HG03108 (cell line): ENCODE data around the gene IMPDH1.

Experiments
- ATAC-seq: cut with Tn5 transposase; IDR thresholded peaks from one replicate; pipeline ENCODE4 v1.9.1; 2021; ENCODE audit warnings: moderate library complexity; ENCODE audit not compliant: unreplicated experiment

Gene IMPDH1

GRCh38 chr7:128389618-128390329 lies 20.0 kb downstream of the IMPDH1 start:
- ATAC-seq: no peak

- ATAC-seq: no peak
Observed at GRCh38 chr7:128389085-128389617, 20.6 kb downstream of the IMPDH1 start.

- no peak for ATAC-seq
Observed at GRCh38 chr7:128388145-128388485, 21.7 kb downstream of the IMPDH1 start.

DNA sequence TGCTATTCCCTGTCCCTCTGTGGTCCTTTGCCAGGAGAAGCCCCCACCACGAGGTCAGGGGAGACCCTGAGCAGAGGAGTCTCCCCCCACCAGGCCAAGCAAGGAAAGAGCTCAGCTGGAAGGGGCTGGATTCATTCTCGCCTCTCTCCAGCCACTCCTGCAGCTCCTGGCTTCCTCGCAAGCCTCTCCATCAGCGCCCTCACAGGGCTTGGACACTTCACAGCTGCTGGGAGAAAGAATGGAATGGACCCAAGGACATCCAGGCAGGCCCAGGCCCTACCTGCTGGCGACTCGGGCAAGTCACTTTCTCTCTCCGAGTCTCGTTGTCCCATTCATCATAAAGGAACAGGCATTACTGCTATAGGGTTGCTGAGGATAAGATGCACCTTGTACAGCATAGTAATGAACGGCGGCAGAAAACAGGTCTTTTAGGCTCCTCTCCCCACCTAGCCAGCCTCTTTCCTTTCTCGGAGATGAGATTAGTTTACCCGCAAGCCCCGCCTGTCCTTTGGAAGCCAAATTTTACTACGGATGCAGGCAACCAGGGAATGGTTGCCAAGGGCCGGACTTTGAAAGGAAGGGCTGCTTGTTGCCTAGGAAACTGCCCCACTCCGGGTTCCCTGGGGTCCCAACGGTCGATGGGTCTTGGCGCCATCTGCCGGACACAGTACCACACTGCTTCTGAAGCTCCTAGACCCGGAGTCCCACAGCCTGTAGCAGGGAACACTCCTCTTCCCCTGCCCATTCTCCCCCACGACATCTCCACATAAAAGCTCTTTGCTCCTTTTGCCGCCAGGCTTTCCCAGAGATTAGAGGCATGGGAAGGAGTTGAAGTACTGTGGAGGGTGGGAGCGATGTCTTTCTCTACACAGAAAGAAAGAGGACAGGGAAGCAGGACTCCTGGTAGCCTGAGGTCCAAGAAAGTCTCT lies 22.3 kb downstream of the IMPDH1 start:
- peak; percentile 57 for ATAC-seq

DNA sequence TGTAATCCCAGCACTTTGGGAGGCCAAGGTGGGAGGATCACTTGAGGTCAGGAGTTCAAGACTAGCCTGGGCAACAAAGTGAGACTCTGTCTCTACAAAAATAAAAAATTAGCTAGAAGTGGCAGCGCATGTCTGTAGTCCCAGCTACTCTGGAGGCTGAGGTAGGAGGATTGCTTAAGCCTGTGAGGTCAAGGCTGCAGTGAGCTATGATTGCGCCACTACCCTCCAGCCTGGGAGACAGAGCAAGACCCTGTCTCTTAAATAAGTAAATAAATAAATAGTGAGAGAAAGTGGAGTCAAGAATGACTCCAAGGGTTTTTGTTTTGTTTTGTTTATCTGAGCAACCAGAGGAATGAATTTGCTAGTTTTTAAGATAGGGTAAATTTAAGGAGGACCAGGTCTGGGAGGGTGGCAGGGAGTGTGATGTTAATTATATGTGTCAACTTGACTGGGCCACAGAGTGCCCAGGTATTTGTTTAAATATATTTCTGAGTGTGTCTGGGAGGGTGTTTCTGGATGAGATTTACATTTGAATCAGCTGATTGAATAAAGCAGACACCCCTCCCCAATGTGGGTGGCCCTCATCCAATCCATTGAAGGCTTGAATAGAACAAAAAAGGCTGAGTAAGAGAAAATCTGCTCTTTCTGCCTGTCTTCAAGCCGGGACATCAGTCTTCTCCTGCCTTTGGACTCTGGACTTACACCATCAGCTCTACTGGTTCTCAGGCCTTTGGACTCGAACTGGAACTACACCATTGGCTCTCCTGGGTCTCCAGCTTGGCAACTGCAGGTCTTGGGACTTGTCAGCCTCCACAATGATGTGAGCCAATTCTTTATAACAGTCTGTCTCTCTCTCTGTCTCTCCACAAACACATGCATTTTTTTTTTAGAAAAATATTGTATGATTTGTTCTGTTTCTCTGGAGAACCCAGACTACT lies 23.5 kb downstream of the IMPDH1 start:
- ATAC-seq: no peak

GRCh38 chr7:128384726-128385125 lies 25.1 kb downstream of the IMPDH1 start:
- ATAC-seq: no peak

- ATAC-seq: no peak
Observed at GRCh38 chr7:128383776-128384175, 26.0 kb downstream of the IMPDH1 start.

GRCh38 chr7:128381161-128381821 lies 28.5 kb downstream of the IMPDH1 start:
- ATAC-seq: no peak

- no peak for ATAC-seq
Observed at GRCh38 chr7:128380483-128381106, 29.2 kb downstream of the IMPDH1 start.

- no peak for ATAC-seq
Observed at GRCh38 chr7:128379900-128380479, 29.8 kb downstream of the IMPDH1 start.

DNA sequence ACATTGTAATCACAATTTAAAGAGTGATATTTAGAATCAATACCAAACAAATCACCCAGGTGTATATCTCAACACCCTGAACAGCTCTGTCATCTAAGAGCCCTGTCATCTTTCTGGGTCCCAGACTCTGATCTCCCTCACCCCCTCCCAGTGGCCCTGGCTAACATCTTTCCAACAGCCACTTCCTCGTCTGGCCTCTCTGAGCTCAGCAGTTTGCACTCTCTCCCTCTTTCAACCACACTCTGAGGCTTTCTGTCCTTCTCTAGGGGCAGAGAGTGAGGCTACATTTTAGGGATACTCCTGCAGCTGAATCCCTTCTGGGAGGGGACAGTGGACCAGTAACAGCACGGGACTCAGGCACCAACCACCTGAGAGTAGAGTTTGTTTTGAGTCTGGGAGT lies 31.1 kb downstream of the IMPDH1 start:
- no peak for ATAC-seq

DNA sequence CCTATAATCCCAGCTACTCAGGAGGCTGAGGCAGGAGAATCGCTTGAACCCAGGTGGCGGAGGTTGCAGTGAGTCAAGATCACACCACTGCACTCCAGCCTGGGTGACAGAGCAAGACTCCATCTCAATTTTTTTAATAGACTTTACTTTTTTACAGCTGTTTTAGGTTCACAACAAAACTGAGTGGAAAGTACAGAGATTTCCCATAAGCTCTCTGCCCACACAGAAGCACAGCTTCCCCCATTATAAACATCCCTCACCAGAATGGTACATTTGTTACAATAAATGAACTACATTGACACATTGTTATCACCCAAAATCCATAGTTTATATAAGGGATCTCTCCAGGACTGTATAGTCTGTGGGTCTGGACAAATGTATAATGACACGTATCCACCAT lies 33.7 kb downstream of the IMPDH1 start:
- ATAC-seq: no peak

- ATAC-seq: no peak
Observed at GRCh38 chr7:128374041-128374440, 35.7 kb downstream of the IMPDH1 start.

GRCh38 chr7:128373606-128374005 lies 36.2 kb downstream of the IMPDH1 start:
- ATAC-seq: no peak

- ATAC-seq: no peak
Observed at GRCh38 chr7:128370491-128370890, 39.3 kb downstream of the IMPDH1 start.

- no peak for ATAC-seq
Observed at GRCh38 chr7:128366986-128367385, 42.8 kb downstream of the IMPDH1 start.

GRCh38 chr7:128366300-128366699 lies 43.5 kb downstream of the IMPDH1 start:
- ATAC-seq: no peak

GRCh38 chr7:128365432-128365831 lies 44.4 kb downstream of the IMPDH1 start:
- no peak for ATAC-seq

- no peak for ATAC-seq
Observed at GRCh38 chr7:128364166-128364870, 45.5 kb downstream of the IMPDH1 start.
